HG03135 (cell line): ENCODE measurements around the gene HNRNPAB.
A peak's percentile ranks its signal among the peaks of the same experiment; 100 is the strongest.
"Not testable (repeated sequence)": the region's sequence is repeated elsewhere in the genome, so short reads cannot be mapped to it uniquely, and the experiment has no call there.

Experiments
- ATAC-seq: cut with Tn5 transposase; IDR thresholded peaks from one replicate; pipeline ENCODE4 v1.9.1; 2021; ENCODE audit warnings: mild to moderate bottlenecking, moderate library complexity; ENCODE audit not compliant: unreplicated experiment

The HNRNPAB gene

GRCh38 chr5:178196281-178196812 is 8.0 kb upstream of the HNRNPAB start:
- ATAC-seq = no peak

- ATAC-seq = no peak
Measured at GRCh38 chr5:178196986-178197385, 7.3 kb upstream of the HNRNPAB start.

DNA sequence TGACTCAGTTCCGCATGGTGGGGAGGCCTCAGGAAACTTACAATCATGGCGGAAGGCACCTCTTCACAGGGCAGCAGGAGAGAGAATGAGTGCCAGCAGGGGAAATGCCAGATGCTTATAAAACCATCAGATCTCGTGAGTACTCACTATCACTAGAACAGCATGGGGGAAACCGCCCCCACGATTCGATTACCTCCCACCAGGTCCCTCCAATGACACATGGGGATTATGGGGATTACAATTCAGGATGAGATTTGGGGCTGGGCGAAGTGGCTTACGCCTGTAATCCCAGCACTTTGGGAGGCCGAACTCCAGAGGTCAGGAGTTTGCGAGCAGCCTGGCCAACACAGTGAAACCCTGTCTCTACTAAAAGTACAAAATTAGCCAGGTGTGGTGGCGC is 6.2 kb upstream of the HNRNPAB start:
- ATAC-seq = not testable (repeated sequence)

DNA sequence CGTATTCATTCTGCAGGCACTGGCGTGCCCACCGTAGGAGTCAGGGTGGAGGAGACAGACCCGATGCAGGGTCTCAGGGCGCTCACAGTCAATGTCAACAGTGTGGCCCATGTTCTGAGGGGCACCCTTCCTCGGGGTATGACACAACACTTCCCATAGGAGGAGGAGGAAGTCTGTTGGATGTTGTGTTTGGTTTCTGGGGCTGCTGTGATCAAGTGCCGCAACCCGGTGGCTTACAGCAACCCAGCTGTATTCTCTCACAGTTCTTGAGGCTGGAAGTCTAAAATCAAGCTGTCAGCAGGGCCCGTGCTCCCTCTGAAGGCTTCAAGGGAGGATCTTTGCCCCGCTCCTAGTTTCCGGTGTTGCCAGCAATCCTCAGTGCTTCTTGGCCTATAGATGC is 5.6 kb upstream of the HNRNPAB start:
- no peak for ATAC-seq

DNA sequence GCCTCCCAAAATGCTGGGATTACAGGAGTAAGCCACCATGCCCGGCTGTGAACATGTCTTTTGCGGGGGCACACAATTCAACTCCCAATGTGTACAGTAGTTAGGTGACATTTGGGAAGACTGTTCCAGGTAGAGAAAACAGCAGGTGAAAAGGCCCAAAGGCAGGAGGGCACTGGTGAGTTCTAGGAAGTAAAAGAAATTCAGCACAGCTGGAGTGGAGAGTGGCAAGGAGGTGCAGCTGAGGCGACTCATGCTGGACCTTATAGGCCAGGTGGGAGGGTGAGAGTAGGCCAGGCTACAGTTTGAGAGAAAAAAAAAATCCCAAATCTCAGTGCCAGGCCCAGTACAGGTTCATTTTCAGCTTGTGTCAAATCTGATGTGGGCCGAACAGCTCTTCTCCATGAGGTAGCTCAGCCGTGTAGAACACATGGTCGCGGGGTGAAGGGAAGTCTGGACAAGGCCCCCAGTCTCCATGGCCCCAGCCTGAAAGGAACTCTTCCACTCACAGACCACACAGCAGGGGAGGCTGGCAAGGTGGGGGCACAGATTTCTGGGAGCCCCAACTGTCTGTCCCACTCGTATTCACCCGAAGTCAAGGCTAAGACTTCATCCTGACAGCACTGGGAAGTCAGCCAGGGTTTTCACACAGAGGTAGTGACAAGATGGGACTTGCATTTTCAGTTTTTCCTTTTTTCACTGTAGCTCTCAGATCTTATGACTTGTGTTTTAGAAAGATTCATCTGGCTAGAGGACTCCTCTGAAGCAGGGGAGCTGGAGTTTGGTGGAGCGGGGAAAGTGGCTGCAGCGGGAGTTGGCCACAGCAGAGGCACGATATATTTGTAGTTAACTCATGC is 4.5 kb upstream of the HNRNPAB start:
- ATAC-seq = no peak

GRCh38 chr5:178201221-178201926 is 3.0 kb upstream of the HNRNPAB start:
- no peak for ATAC-seq

DNA sequence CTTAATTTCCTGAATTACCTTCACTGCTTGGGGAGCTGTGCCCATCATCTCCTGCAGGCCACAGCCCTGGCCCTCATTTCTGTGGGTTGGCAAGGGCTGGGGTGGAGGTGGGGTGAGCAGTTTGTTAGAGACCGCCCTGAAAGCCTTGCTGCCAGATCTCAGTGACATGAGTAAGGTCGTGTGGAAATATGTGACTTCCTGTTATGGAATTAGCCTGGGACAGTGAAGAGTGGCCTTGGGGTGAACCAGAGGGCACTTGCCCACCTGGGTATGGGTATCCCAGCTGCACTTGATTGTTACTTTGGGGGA is 2.5 kb upstream of the HNRNPAB start:
- ATAC-seq = no peak

GRCh38 chr5:178202541-178202940 is 1.8 kb upstream of the HNRNPAB start:
- ATAC-seq = no peak

GRCh38 chr5:178203670-178204181 is 607 bp upstream of the HNRNPAB start:
- ATAC-seq = peak; percentile 5

DNA sequence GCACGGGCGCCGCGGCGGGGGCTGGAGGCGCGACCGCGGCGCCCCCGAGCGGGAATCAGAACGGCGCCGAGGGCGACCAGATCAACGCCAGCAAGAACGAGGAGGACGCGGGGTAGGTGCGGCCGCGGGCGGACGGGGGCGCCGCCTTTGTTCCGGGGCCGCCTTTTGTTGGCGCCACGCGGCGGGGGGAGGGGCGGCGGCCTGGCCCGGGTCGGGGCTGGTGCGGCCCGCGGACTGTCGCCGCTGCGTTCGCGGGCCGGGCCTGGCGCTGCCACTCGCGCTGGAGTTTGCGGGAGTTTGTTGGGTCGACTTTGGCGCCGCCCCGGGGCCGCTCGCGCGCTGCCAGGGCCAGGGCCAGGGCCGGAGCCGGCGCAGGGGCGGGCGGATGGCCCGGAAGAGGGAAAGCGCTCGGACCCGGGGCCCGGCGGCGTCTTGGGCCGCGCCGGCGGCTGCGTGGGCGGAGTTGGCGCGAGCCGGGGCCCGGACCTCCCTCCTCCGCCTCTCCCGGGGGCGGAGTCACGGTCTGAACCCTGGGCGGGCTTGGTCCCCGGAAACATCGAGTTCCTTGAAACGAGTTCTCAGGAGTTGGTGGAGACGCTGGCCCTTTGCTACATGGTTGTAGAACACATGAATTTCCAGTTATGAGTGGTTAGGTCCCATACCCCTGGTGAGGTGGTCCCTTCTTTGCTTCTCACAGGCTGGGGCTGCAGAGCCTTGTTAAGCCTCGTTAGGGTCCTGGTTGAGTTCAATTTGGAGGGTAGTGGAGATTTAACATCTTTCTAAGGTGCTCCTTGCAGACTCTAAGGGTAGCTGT is 809 bp downstream of the HNRNPAB start:
- ATAC-seq = peak; percentile 59

- no peak for ATAC-seq
Measured at GRCh38 chr5:178205749-178206047, 1.4 kb downstream of the HNRNPAB start.

DNA sequence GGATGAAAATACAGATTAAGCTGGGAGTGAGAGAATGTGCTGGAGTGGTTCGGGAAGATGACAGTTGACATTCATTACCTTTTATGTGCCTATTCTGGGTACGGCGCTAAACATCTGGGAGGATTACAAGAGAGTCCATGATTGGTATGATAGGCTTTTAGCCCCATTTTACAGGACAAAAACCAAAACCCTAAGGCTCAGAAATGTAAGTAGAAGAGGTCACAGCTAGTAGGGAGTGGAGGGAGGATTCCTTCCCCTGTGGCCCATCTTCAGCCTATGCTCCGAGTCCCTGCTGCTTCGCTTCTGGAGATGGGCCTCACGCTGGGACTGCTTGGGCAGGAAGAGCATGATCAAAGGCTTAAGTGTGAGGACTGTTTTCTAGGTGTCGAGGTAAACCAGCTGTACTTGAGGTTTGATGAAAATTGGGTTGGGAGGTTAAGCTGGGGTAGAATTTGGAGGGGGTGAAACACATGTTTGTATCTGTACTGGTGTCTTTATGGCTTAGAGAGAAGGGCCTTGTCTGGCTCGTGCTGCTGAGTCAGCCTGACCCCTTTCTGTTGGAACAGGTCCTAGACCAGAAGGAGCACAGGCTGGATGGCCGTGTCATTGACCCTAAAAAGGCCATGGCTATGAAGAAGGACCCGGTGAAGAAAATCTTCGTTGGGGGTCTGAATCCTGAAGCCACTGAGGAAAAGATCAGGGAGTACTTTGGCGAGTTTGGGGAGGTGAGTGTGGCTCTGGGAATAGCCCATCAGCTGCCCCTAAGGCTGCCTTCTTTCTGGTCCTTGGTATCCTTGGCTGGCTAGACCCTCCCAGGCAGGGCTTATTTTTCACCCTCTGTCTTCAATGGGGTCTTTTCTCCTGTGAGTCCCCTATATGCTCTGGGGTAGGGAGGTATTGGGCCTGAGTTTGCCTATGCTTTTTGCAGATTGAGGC is 2.1 kb downstream of the HNRNPAB start:
- no peak for ATAC-seq

GRCh38 chr5:178207183-178207916 is 3.0 kb downstream of the HNRNPAB start:
- ATAC-seq = no peak

DNA sequence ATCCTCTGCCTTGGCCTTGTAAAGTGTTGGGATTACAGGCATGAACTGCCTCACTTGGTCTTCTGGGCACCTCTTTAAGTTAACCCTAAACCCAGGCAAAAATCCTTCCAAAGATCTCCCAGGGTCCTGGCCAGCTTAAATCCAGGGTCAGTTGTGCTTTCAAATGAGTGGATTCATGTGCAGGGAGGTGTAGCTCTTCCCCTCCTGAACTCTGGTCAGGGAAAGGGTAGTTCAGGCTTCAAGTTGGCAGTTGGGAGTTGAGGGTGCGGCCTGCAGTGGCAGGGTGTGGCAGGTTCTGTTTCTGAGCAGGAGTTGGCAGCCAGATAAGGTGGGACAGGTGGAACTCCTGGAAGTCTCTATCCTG is 3.6 kb downstream of the HNRNPAB start:
- no peak for ATAC-seq

- no peak for ATAC-seq
Measured at GRCh38 chr5:178208540-178209227, 4.4 kb downstream of the HNRNPAB start.

- ATAC-seq = no peak
Measured at GRCh38 chr5:178209334-178210072, 5.2 kb downstream of the HNRNPAB start.

GRCh38 chr5:178210073-178210535 is 5.8 kb downstream of the HNRNPAB start:
- ATAC-seq = no peak

- no peak for ATAC-seq
Measured at GRCh38 chr5:178210686-178211085, 6.4 kb downstream of the HNRNPAB start.
